D721Med (cell line): ENCODE measurements around the gene SYCE3.

ENCODE experiments used
- DNase-seq: peaks from one replicate; pipeline ENCODE4 v3.0.0; 2011; ENCODE audit warnings: low spot score; ENCODE audit not compliant: insufficient read length
- FAIRE-seq: peaks from 2 replicates; lab custom pipeline; 2011; peaks lifted over from hg19 to GRCh38; lab: Jason Lieb, UNC
- CTCF ChIP-seq: IDR thresholded peaks from 2 replicates; pipeline ENCODE4 v1.5.1; 2012; ENCODE audit warnings: mild to moderate bottlenecking, control low read depth; ENCODE audit not compliant: insufficient read depth; ENCODE audit errors: missing control alignments

The SYCE3 gene

GRCh38 chr22:50516068-50516467, 46.7 kb downstream of the SYCE3 start:
- DNase-seq (no peak), FAIRE-seq (no peak)
- TF ChIP-seq CTCF, result no peak

- FAIRE-seq (no peak), DNase-seq (no peak)
- no peak for TF ChIP-seq CTCF
These were observed 49.5 kb downstream of the SYCE3 start for GRCh38 chr22:50513175-50513574.

- FAIRE-seq, result no peak
These were observed 53.8 kb downstream of the SYCE3 start for GRCh38 chr22:50508897-50509296.

GRCh38 chr22:50507991-50508884, 54.5 kb downstream of the SYCE3 start, which contains the start of gene NCAPH2:
TSS of gene NCAPH2 (plus strand) at chr22:50508224. CDS start at chr22:50508338, 114 bp downstream.
- no peak for TF ChIP-seq CTCF
- DNase-seq, result peak; percentile 74
- no peak for FAIRE-seq

More at GRCh38 chr22:50508897-50509296, 53.8 kb downstream of the SYCE3 start:
- DNase-seq, result no peak
- no peak for TF ChIP-seq CTCF

GRCh38 chr22:50507421-50507990, 55.2 kb downstream of the SYCE3 start, which contains the start of gene LMF2:
TSS of gene LMF2 (minus strand) at chr22:50507702. CDS start at chr22:50507675, 27 bp downstream.
- no peak for TF ChIP-seq CTCF
- DNase-seq, result peak; percentile 66
- no peak for FAIRE-seq

- FAIRE-seq, result no peak
- no peak for DNase-seq
- TF ChIP-seq CTCF, result no peak
These were observed 55.9 kb downstream of the SYCE3 start for GRCh38 chr22:50506611-50507420.
